ENCODE results near the gene POFUT2.

Gene POFUT2

GRCh38 chr21:45248301-45248892, 39.3 kb downstream of the POFUT2 start:
- no peak for DNase-seq (ENCODE audit: low spot score)

GRCh38 chr21:45246386-45247320, 41.0 kb downstream of the POFUT2 start:
- DNase-seq (ENCODE audit: low spot score), result no peak

- DNase-seq (ENCODE audit: low spot score), result no peak
Measured at GRCh38 chr21:45244799-45245340, 42.8 kb downstream of the POFUT2 start.

- no peak for DNase-seq (ENCODE audit: low spot score)
Measured at GRCh38 chr21:45243603-45244002, 44.1 kb downstream of the POFUT2 start.

- DNase-seq (ENCODE audit: low spot score), result no peak
Measured at GRCh38 chr21:45241357-45241756, 46.3 kb downstream of the POFUT2 start.

GRCh38 chr21:45237401-45237800, 50.3 kb downstream of the POFUT2 start:
- no peak for DNase-seq (ENCODE audit: low spot score)

GRCh38 chr21:45236481-45236880, 51.2 kb downstream of the POFUT2 start:
- no peak for DNase-seq (ENCODE audit: low spot score)

GRCh38 chr21:45235488-45235887, 52.2 kb downstream of the POFUT2 start:
- DNase-seq (ENCODE audit: low spot score), result no peak

GRCh38 chr21:45234965-45235364, 52.7 kb downstream of the POFUT2 start:
- no peak for DNase-seq (ENCODE audit: low spot score)

- no peak for DNase-seq (ENCODE audit: low spot score)
Measured at GRCh38 chr21:45234127-45234526, 53.6 kb downstream of the POFUT2 start.

- DNase-seq (ENCODE audit: low spot score), result no peak
Measured at GRCh38 chr21:45231705-45232104, 56.0 kb downstream of the POFUT2 start.

- DNase-seq (ENCODE audit: low spot score), result no peak
Measured at GRCh38 chr21:45228656-45229240, 58.9 kb downstream of the POFUT2 start.

- no peak for DNase-seq (ENCODE audit: low spot score)
Measured at GRCh38 chr21:45228171-45228641, 59.5 kb downstream of the POFUT2 start.

GRCh38 chr21:45227735-45228134, 60.0 kb downstream of the POFUT2 start:
- no peak for DNase-seq (ENCODE audit: low spot score)

- no peak for DNase-seq (ENCODE audit: low spot score)
Measured at GRCh38 chr21:45226540-45227326, 61.0 kb downstream of the POFUT2 start.

- no peak for DNase-seq (ENCODE audit: low spot score)
Measured at GRCh38 chr21:45225741-45226327, 61.9 kb downstream of the POFUT2 start.

- no peak for DNase-seq (ENCODE audit: low spot score)
Measured at GRCh38 chr21:45225041-45225740, 62.5 kb downstream of the POFUT2 start.

- no peak for DNase-seq (ENCODE audit: low spot score)
Measured at GRCh38 chr21:45224189-45224938, 63.3 kb downstream of the POFUT2 start.

GRCh38 chr21:45223236-45224185, 64.2 kb downstream of the POFUT2 start:
- no peak for DNase-seq (ENCODE audit: low spot score)

Data from globus pallidus (tissue), 1 donor.